MM.1S (cell line): ENCODE data around the gene ADAMTS12.

ENCODE experiments used
- DNase-seq: peaks from one replicate; pipeline ENCODE4 v3.0.0-alpha.2; 2015
- H2AFZ ChIP-seq: fragments of 300-600 bp; sonication (generic); 2 replicates; pipeline ENCODE4 v1.6.0; 2016; ENCODE audit warnings: antibody characterized with exemption, low read length
- H3F3A ChIP-seq: fragments of 300-600 bp; sonication (generic); 2 replicates; pipeline ENCODE4 v1.6.1; 2016; ENCODE audit warnings: mild to moderate bottlenecking, antibody characterized with exemption, low read length, moderate library complexity, mixed read lengths; ENCODE audit not compliant: insufficient read depth
- H3K27ac ChIP-seq: fragments of 300-600 bp; sonication (generic); 2 replicates; pipeline ENCODE4 v1.5.1; 2016; ENCODE audit warnings: mild to moderate bottlenecking, low read length
- H3K27me3 ChIP-seq: fragments of 300-600 bp; sonication (generic); replicated peaks from 2 replicates; pipeline ENCODE4 v1.6.0; 2016; ENCODE audit warnings: low read length; ENCODE audit not compliant: insufficient read depth
- H3K36me3 ChIP-seq: fragments of 300-600 bp; sonication (generic); replicated peaks from 2 replicates; pipeline ENCODE4 v1.6.1; 2016; ENCODE audit warnings: mild to moderate bottlenecking, low read length, mixed read lengths; ENCODE audit not compliant: insufficient read depth
- H3K4me1 ChIP-seq: fragments of 300-600 bp; sonication (generic); 2 replicates; pipeline ENCODE4 v1.6.1; 2016; ENCODE audit warnings: low read length, mixed read lengths
- H3K4me2 ChIP-seq: fragments of 300-600 bp; sonication (generic); 2 replicates; pipeline ENCODE4 v1.6.0; 2016; ENCODE audit warnings: low read depth, low read length
- H3K4me3 ChIP-seq: fragments of 300-600 bp; sonication (generic); 2 replicates; pipeline ENCODE4 v1.5.1; 2016; ENCODE audit warnings: low read length, mixed read lengths
- H3K79me2 ChIP-seq: fragments of 300-600 bp; sonication (generic); 2 replicates; pipeline ENCODE4 v1.6.1; 2016; ENCODE audit warnings: mixed run types, low read length, mixed read lengths
- H3K9ac ChIP-seq: fragments of 300-600 bp; sonication (generic); 2 replicates; pipeline ENCODE4 v1.6.1; 2016; ENCODE audit warnings: low read length, mixed read lengths
- H3K9me2 ChIP-seq: fragments of 300-600 bp; sonication (generic); replicated peaks from 2 replicates; pipeline ENCODE4 v1.6.1; 2016; ENCODE audit warnings: mild to moderate bottlenecking, low read length, mixed read lengths; ENCODE audit not compliant: insufficient read depth
- H3K9me3 ChIP-seq: fragments of 300-600 bp; sonication (generic); replicated peaks from 2 replicates; pipeline ENCODE4 v1.6.1; 2016; ENCODE audit warnings: mild to moderate bottlenecking, low read length, mixed read lengths; ENCODE audit not compliant: insufficient read depth
- H4K20me1 ChIP-seq: fragments of 300-600 bp; sonication (generic); 2 replicates; pipeline ENCODE4 v1.6.1; 2016; ENCODE audit warnings: mild to moderate bottlenecking, low read length, moderate library complexity, mixed read lengths; ENCODE audit not compliant: insufficient read depth
- CTCF ChIP-seq: fragments of 300-600 bp; sonication (generic); IDR thresholded peaks from 2 replicates; pipeline ENCODE4 v1.5.1; 2016; ENCODE audit warnings: antibody characterized with exemption, low read length, mixed read lengths
- EZH2 ChIP-seq: fragments of 300-600 bp; sonication (generic); optimal IDR thresholded peaks from 2 replicates; pipeline ENCODE3; 2017; ENCODE audit warnings: low read depth, mild to moderate bottlenecking, antibody characterized with exemption, low read length, mixed read lengths
- EZH2phosphoT487 ChIP-seq: fragments of 300-600 bp; sonication (generic); IDR thresholded peaks from 2 replicates; pipeline ENCODE4 v1.6.1; 2018; ENCODE audit warnings: antibody characterized with exemption, low read length

The ADAMTS12 gene

GRCh38 chr5:33490071-33490665 lies 401.6 kb downstream of the ADAMTS12 start:
- no peaks in the 10 kb centered on the region for H3K4me1 ChIP-seq
- no peak overlapping the region for H3K27ac ChIP-seq
- H3K36me3 ChIP-seq: no peaks in the 10 kb centered on the region

GRCh38 chr5:33489481-33490067 lies 402.2 kb downstream of the ADAMTS12 start:
- Histone ChIP-seq H3K9me2 (no peaks in the 10 kb centered on the region), H3K9ac (no peak overlapping the region), H2AFZ (no peak overlapping the region), H3K27ac (no peak overlapping the region), H3K27me3 (no peaks in the 10 kb centered on the region), H3K4me3 (no peak overlapping the region), H3F3A (no peaks in the 10 kb centered on the region), H3K4me1 (no peaks in the 10 kb centered on the region), H3K79me2 (no peaks in the 10 kb centered on the region), H3K9me3 (no peaks in the 10 kb centered on the region), H3K36me3 (no peaks in the 10 kb centered on the region), H3K4me2 (no peak overlapping the region), H4K20me1 (no peaks in the 10 kb centered on the region)
- TF ChIP-seq CTCF: no peak
- TF ChIP-seq EZH2phosphoT487: no peak
- no peak for TF ChIP-seq EZH2
- no peak for DNase-seq

More at GRCh38 chr5:33490071-33490665, 401.6 kb downstream of the ADAMTS12 start:
- Histone ChIP-seq H3K27me3 (no peaks in the 10 kb centered on the region), H3K9me3 (no peaks in the 10 kb centered on the region), H3K4me3 (no peak overlapping the region), H3K79me2 (no peaks in the 10 kb centered on the region), H2AFZ (no peak overlapping the region), H3F3A (no peaks in the 10 kb centered on the region), H3K4me2 (no peak overlapping the region), H3K9ac (no peak overlapping the region), H3K9me2 (no peaks in the 10 kb centered on the region), H4K20me1 (no peaks in the 10 kb centered on the region)
- TF ChIP-seq EZH2phosphoT487: no peak
- TF ChIP-seq CTCF: no peak
- no peak for TF ChIP-seq EZH2
- no peak for DNase-seq

- TF ChIP-seq CTCF (no peak), EZH2 (no peak), EZH2phosphoT487 (no peak)
- Histone ChIP-seq H3K27ac (no peak overlapping the region), H3K9ac (no peak overlapping the region), H3K4me3 (no peak overlapping the region), H3K4me1 (no peaks in the 10 kb centered on the region), H3K79me2 (no peaks in the 10 kb centered on the region), H3K36me3 (no peaks in the 10 kb centered on the region), H4K20me1 (no peaks in the 10 kb centered on the region), H3K4me2 (no peak overlapping the region), H2AFZ (no peak overlapping the region), H3K9me3 (no peaks in the 10 kb centered on the region), H3F3A (no peaks in the 10 kb centered on the region), H3K27me3 (no peaks in the 10 kb centered on the region), H3K9me2 (no peaks in the 10 kb centered on the region)
- no peak for DNase-seq
These were observed 403.0 kb downstream of the ADAMTS12 start for GRCh38 chr5:33488558-33489355.
